ENCODE data around the gene AP1S1.

- TF ChIP-seq CTCF (conservative IDR thresholded peaks at IDR 0.05) (no peak), EZH2 (IDR thresholded peaks at IDR 0.05; ENCODE audit: low read depth) (no peak)
Measured at GRCh38 chr7:101162551-101163278, 8.4 kb downstream of the AP1S1 start.
